GM18505 (cell line): Measurements from ENCODE around the gene DNAAF3.

Experiments
- ATAC-seq: cut with Tn5 transposase; IDR thresholded peaks from one replicate; pipeline ENCODE4 v1.9.1; 2021; ENCODE audit not compliant: unreplicated experiment
- POLR2A ChIP-seq: IDR thresholded peaks from 4 replicates; pipeline ENCODE4 v1.6.1; 2011; ENCODE audit warnings: borderline replicate concordance; ENCODE audit not compliant: insufficient read depth, insufficient read length; ENCODE audit errors: extremely low read depth

DNAAF3 gene

DNA sequence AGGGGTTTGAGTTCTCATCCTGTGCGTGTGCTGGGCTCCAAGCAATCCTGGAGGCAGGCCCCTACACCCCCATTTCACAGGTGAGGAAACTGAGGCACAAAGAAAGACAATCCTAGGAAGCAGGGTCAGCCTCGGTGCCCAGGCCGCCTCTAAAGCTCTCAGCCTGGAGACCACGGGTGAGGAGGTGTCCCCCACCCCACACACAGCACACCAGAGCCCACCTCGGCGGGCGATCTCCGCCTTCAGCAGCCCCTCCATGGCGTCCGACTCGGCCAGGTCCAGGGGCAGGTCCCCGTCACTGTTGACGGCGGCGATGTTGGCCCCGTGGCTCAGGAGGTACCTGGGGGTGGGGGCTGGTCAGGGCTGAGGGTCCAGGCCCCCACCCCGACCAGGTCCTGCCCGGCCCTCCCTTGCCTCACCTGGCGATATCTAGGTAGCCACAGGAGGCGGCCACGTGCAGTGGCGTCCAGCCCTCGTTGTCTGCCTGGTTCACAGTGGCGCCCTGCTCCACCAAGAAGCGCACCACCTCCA lies 54.1 kb downstream of the DNAAF3 start:
- TF ChIP-seq POLR2A: no peak
- ATAC-seq: no peak

DNA sequence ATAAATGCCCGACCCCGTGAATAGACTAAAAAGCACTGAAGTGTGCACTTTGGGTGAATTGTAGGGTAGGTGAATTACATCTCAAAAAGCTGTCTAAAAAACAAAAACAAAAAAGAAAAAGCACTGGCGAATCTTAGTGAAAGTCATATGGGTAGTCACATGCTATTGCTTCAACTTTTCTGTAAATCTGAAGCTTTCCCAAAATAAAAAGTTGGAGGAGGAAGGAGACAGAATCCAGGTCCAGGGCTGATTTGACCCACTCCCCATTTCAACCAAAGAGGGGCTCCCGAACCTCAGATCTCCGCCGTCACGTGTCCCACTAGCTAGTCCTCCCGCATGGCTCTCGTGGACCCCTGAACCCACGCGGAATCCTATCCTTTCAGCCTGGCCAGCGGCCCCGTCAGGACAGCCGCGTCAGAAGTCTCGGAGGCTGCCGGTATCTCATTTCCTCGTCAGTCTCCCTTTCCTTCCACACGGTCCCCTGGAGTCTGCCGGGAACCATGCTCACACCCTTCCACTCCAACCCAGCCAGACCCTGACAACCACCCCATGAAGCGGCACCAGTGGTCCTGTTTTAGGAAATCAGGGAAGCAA lies 55.1 kb downstream of the DNAAF3 start:
- no peak for TF ChIP-seq POLR2A
- no peak for ATAC-seq

DNA sequence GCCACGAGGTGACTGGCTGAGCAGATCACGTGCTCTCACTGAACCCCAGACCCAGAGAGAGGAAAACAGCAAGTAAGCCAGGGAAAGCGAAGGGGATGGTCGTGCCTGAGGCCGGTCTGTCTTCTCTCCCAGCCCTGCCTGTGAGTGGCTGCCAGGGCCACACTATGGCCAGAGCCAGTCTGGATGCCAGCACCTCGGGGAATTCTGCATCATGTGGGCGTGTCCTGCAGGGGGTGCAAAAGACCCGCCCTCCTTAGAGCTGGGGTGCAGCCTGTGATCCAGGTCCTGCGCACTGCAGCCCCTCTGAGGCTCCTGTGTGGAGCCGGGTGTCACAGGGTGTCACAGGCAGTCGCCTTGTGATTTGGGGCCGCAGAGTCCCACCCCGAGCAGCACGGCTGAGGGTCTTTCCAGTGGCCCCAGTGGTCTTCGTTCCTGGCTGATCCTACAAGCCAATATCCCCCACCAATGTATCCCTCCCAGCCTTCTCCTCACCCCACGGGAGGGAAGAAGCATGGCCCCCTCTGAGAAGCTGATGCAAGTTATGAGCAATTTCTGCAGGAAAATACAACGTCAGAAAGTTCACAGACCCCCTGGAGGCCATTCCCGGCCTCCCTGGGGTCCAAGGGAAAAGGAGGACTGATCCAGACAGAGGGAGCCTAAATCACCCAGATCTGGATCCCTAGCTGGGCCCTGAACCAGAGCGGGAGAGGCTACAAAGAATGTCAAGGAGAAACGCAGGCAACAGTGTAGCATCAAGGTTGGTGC lies 56.7 kb downstream of the DNAAF3 start:
- TF ChIP-seq POLR2A: no peak
- ATAC-seq: no peak
